Right cardiac atrium (tissue), 5 donors: ENCODE measurements around the gene MAP2K5. TPM values are rescaled to one million over a fixed set of nuclear protein-coding genes. Genes with fewer than 3 reads are reported as not detected.

Source experiments
- ATAC-seq, 2 donors: fragments of 200-7000 bp; cut with Tn5 transposase; one replicate each; pipeline versions ENCODE4 v1.8.0 to v1.9.1; 2020; ENCODE audit warnings: moderate library complexity in 2 of 2, mild to moderate bottlenecking in 1 of 2
- DNase-seq, 3 donors: peaks; one replicate each; pipeline ENCODE4 v3.0.0-alpha.2; 2020
- H3K27ac ChIP-seq: one replicate; pipeline ENCODE4 v1.5.1; 2013; ENCODE audit warnings: mild to moderate bottlenecking, low read length, control low read depth, moderate library complexity
- H3K27me3 ChIP-seq: one replicate; pipeline ENCODE4 v1.6.1; 2013; ENCODE audit not compliant: control insufficient read depth, insufficient read depth
- H3K4me1 ChIP-seq: one replicate; pipeline ENCODE4 v1.6.1; 2013; ENCODE audit warnings: low read length; ENCODE audit not compliant: control insufficient read depth, insufficient read depth
- H3K4me3 ChIP-seq: one replicate; pipeline ENCODE4 v1.5.1; 2013; ENCODE audit warnings: low read length, control low read depth
- H3K9me3 ChIP-seq: one replicate; pipeline ENCODE4 v1.6.1; 2013; ENCODE audit warnings: low read length; ENCODE audit not compliant: control insufficient read depth
- WGBS: extraction: QIAGEN DNeasy Blood & Tissue Kit; methylation state at CpG from one replicate; pipeline ENCODE4 v1.1.7; 2013; 5-methylcytosine and 5-hydroxymethylcytosine counted together
- intact Hi-C, 4 donors: fragments of 100-400 bp; cut with DNase I; formaldehyde crosslinking; loops; one replicate each; pipeline versions ENCODE4 v1.11.0 to v1.14.0; 2022 to 2023
- polyA plus RNA-seq: library from polyadenylated mRNA; stranded (reverse); fragments of 200-250 nt; gene quantifications from one replicate; pipeline ENCODE4 v1.2.3, GENCODE V29; 2013
- total RNA-seq, 4 donors: library from RNA; stranded (reverse); fragmentation: NEBNext Ultra II Directional; extraction: Animal tissue kit (Norgen Biotek cat#: 25700); gene quantifications; one replicate each; pipeline ENCODE4 v1.2.1, GENCODE V29; 2021
- donor health status: healthy with polysubstance abuse.
- donor health status: DM: no; HTN: yes; CAD: no.
- donor health status: DM: no; HTN: no; CAD: no.
- donor health status: DM: no; HTN: yes; CAD: no; lungs with severe emphysema.
- donor health status: DM: yes; HTN: yes; CAD: no.

The MAP2K5 gene
- total and polyA plus RNA-seq, 5 donors = 9.0 to 16.6 (median 14.9) TPM

GRCh38 chr15:67547836-67548235, 5.3 kb downstream of the MAP2K5 start:
- DNase-seq (no peak), ATAC-seq (no peak)
- H3K27me3 ChIP-seq = no peaks in the 10 kb centered on the region
- H3K9me3 ChIP-seq = no peaks in the 10 kb centered on the region
- intact Hi-C loops = loop anchor here in 1 of 4 donors (10.0 kb wide), 1 partner anchor 287 kb away; no protein-coding TSS in a partner anchor
- H3K4me1 ChIP-seq = peaks cover 6% of the 10 kb centered on the region
- H3K4me3 ChIP-seq = no peak overlapping the region
- WGBS = 71% methylated on average over 3 of the region's 3 CpGs
- H3K27ac ChIP-seq = no peak overlapping the region

- peak; percentile 44 to 46 for ATAC-seq
- intact Hi-C loops = loop anchor here in 1 of 4 donors (10.0 kb wide), 1 partner anchor 286 kb away; no protein-coding TSS in a partner anchor
- Histone ChIP-seq H3K4me1 (peaks cover 4% of the 10 kb centered on the region), H3K4me3 (no peak overlapping the region), H3K27me3 (no peaks in the 10 kb centered on the region), H3K9me3 (no peaks in the 10 kb centered on the region), H3K27ac (peak overlapping the region; percentile 27)
- DNase-seq = no peak
- WGBS = 64% methylated on average over 2 of the region's 2 CpGs
Measured at GRCh38 chr15:67548236-67548852, 5.8 kb downstream of the MAP2K5 start.

- H3K27me3 ChIP-seq = no peaks in the 10 kb centered on the region
- no peaks in the 10 kb centered on the region for H3K9me3 ChIP-seq
- DNase-seq = no peak
- intact Hi-C loops = loop anchor here in 1 of 4 donors (10.0 kb wide), 1 partner anchor 286 kb away; no protein-coding TSS in a partner anchor
- 76% methylated on average over 8 of the region's 8 CpGs for WGBS
- peaks cover 1% of the 10 kb centered on the region for H3K4me1 ChIP-seq
- no peak overlapping the region for H3K27ac ChIP-seq
- peak; percentile 25 to 63 for ATAC-seq
- no peak overlapping the region for H3K4me3 ChIP-seq
Measured at GRCh38 chr15:67548862-67549651, 6.6 kb downstream of the MAP2K5 start.

GRCh38 chr15:67549736-67550135, 7.2 kb downstream of the MAP2K5 start:
- Histone ChIP-seq H3K4me3 (no peak overlapping the region), H3K27ac (no peak overlapping the region), H3K27me3 (no peaks in the 10 kb centered on the region), H3K9me3 (no peaks in the 10 kb centered on the region), H3K4me1 (peaks cover 1% of the 10 kb centered on the region)
- WGBS = 69% methylated on average over 3 of the region's 3 CpGs
- intact Hi-C loops = loop anchor here in 1 of 4 donors (10.0 kb wide), 1 partner anchor 285 kb away; no protein-coding TSS in a partner anchor
- DNase-seq (no peak), ATAC-seq (no peak)

- ATAC-seq = no peak
- H3K4me1 ChIP-seq = peaks cover 3% of the 10 kb centered on the region
- 83% methylated on average over 4 of the region's 4 CpGs for WGBS
- H3K4me3 ChIP-seq = no peak overlapping the region
- DNase-seq = no peak
- H3K9me3 ChIP-seq = no peaks in the 10 kb centered on the region
- no peak overlapping the region for H3K27ac ChIP-seq
- H3K27me3 ChIP-seq = no peaks in the 10 kb centered on the region
- intact Hi-C loops = no loop called here
Measured at GRCh38 chr15:67550522-67550921, 8.0 kb downstream of the MAP2K5 start.

GRCh38 chr15:67551207-67551743, 8.8 kb downstream of the MAP2K5 start:
- H3K4me3 ChIP-seq = no peak overlapping the region
- DNase-seq = no peak
- H3K27ac ChIP-seq = no peak overlapping the region
- peaks cover 3% of the 10 kb centered on the region for H3K4me1 ChIP-seq
- H3K27me3 ChIP-seq = no peaks in the 10 kb centered on the region
- no peaks in the 10 kb centered on the region for H3K9me3 ChIP-seq
- intact Hi-C loops = no loop called here
- ATAC-seq = no peak
- 94% methylated on average over 1 of the region's 1 CpG for WGBS

GRCh38 chr15:67554580-67554979, 12.1 kb downstream of the MAP2K5 start:
- H3K4me3 ChIP-seq = no peak overlapping the region
- WGBS = 92% methylated on average over 4 of the region's 4 CpGs
- ATAC-seq = no peak

GRCh38 chr15:67556976-67557570, 14.6 kb downstream of the MAP2K5 start:
- H3K9me3 ChIP-seq = no peaks in the 10 kb centered on the region
- H3K4me3 ChIP-seq = no peak overlapping the region
- no peak for ATAC-seq
- no peak overlapping the region for H3K27ac ChIP-seq
- H3K4me1 ChIP-seq = peaks cover 2% of the 10 kb centered on the region
- 81% methylated on average over 3 of the region's 3 CpGs for WGBS
- H3K27me3 ChIP-seq = no peaks in the 10 kb centered on the region
- intact Hi-C loops = no loop called here
- no peak for DNase-seq

More at GRCh38 chr15:67554580-67554979, 12.1 kb downstream of the MAP2K5 start:
- Histone ChIP-seq H3K4me1 (peaks cover 3% of the 10 kb centered on the region), H3K9me3 (no peaks in the 10 kb centered on the region), H3K27ac (no peak overlapping the region), H3K27me3 (no peaks in the 10 kb centered on the region)
- intact Hi-C loops = no loop called here
- DNase-seq = no peak

- 92% methylated on average over 4 of the region's 4 CpGs for WGBS
- intact Hi-C loops = no loop called here
- Histone ChIP-seq H3K4me3 (no peak overlapping the region), H3K9me3 (no peaks in the 10 kb centered on the region), H3K4me1 (peaks cover 2% of the 10 kb centered on the region), H3K27me3 (no peaks in the 10 kb centered on the region), H3K27ac (no peak overlapping the region)
- no peak for ATAC-seq
- DNase-seq = no peak
Measured at GRCh38 chr15:67558502-67558901, 16.0 kb downstream of the MAP2K5 start.

- 98% methylated on average over 1 of the region's 1 CpG for WGBS
- Histone ChIP-seq H3K27ac (no peak overlapping the region), H3K4me3 (no peak overlapping the region), H3K9me3 (no peaks in the 10 kb centered on the region), H3K27me3 (no peaks in the 10 kb centered on the region), H3K4me1 (peaks cover 2% of the 10 kb centered on the region)
- DNase-seq = no peak
- intact Hi-C loops = no loop called here
- ATAC-seq = no peak
Measured at GRCh38 chr15:67559158-67559557, 16.7 kb downstream of the MAP2K5 start.

- intact Hi-C loops = no loop called here
- H3K27ac ChIP-seq = no peak overlapping the region
- WGBS = over 99% methylated on average over 2 of the region's 2 CpGs
- no peak overlapping the region for H3K4me3 ChIP-seq
- H3K27me3 ChIP-seq = no peaks in the 10 kb centered on the region
- peaks cover 2% of the 10 kb centered on the region for H3K4me1 ChIP-seq
- ATAC-seq (no peak), DNase-seq (no peak)
- H3K9me3 ChIP-seq = no peaks in the 10 kb centered on the region
Measured at GRCh38 chr15:67559576-67559975, 17.1 kb downstream of the MAP2K5 start.
